Kidney tubule cell (primary cell): ENCODE measurements around the gene SGPP2.
"Not testable (repeated sequence)": the region's sequence is repeated elsewhere in the genome, so short reads cannot be mapped to it uniquely, and the experiment has no call there.

Experiments used
- DNase-seq: peaks from one replicate; pipeline ENCODE4 v3.0.0-alpha.2; 2018; ENCODE audit warnings: low spot score

SGPP2 gene

GRCh38 chr2:222424276-222424728 is at the start of gene SGPP2:
Gene SGPP2 (plus strand): TSS chr2:222424543. CDS start chr2:222424603, 60 bp downstream.
- peak; percentile 72 for DNase-seq

- DNase-seq: no peak
Measured at GRCh38 chr2:222375798-222376197, 48.5 kb upstream of the SGPP2 start.

GRCh38 chr2:222380456-222380855 is 43.9 kb upstream of the SGPP2 start:
- peak; percentile 55 for DNase-seq

- DNase-seq: peak; percentile 50
Measured at GRCh38 chr2:222381566-222381965, 42.8 kb upstream of the SGPP2 start.

- DNase-seq: no peak
Measured at GRCh38 chr2:222383255-222383654, 41.1 kb upstream of the SGPP2 start.

- DNase-seq: no peak
Measured at GRCh38 chr2:222391743-222392285, 32.5 kb upstream of the SGPP2 start.

- DNase-seq: no peak
Measured at GRCh38 chr2:222393733-222394267, 30.5 kb upstream of the SGPP2 start.

- DNase-seq: no peak
Measured at GRCh38 chr2:222398446-222398885, 25.9 kb upstream of the SGPP2 start.

GRCh38 chr2:222399038-222399783 is 25.1 kb upstream of the SGPP2 start:
- no peak for DNase-seq

GRCh38 chr2:222404151-222404905 is 20.0 kb upstream of the SGPP2 start:
- no peak for DNase-seq

- no peak for DNase-seq
Measured at GRCh38 chr2:222408684-222409083, 15.7 kb upstream of the SGPP2 start.

- peak; percentile 82 for DNase-seq
Measured at GRCh38 chr2:222410534-222410933, 13.8 kb upstream of the SGPP2 start.

- DNase-seq: not testable (repeated sequence)
Measured at GRCh38 chr2:222412334-222412733, 12.0 kb upstream of the SGPP2 start.

GRCh38 chr2:222413295-222413911 is 10.9 kb upstream of the SGPP2 start:
- no peak for DNase-seq

GRCh38 chr2:222418739-222419138 is 5.6 kb upstream of the SGPP2 start:
- DNase-seq: no peak

- DNase-seq: no peak
Measured at GRCh38 chr2:222420508-222420907, 3.8 kb upstream of the SGPP2 start.

- DNase-seq: no peak
Measured at GRCh38 chr2:222421626-222422025, 2.7 kb upstream of the SGPP2 start.

- no peak for DNase-seq
Measured at GRCh38 chr2:222423186-222423585, 1.2 kb upstream of the SGPP2 start.

- DNase-seq: peak; percentile 97
Measured at GRCh38 chr2:222423632-222424275, 589 bp upstream of the SGPP2 start.

- peak; percentile 39 for DNase-seq
Measured at GRCh38 chr2:222424729-222425671, 657 bp downstream of the SGPP2 start.
